Breast epithelium (tissue), 4 donors: Measurements from ENCODE around the gene RPL5. TPM values are rescaled to one million over a fixed set of nuclear protein-coding genes. Genes with fewer than 3 reads are reported as not detected.
"Not testable (repeated sequence)": the region's sequence is repeated elsewhere in the genome, so short reads cannot be mapped to it uniquely, and the experiment has no call there.

Experiments
- DNase-seq, 2 donors: peaks; one replicate each; pipeline ENCODE4 v3.0.0-alpha.2; 2019; ENCODE audit warnings: low spot score in 2 of 2
- H3K27ac ChIP-seq, 2 donors: fragments of 200-600 bp; sonication (generic) in 1 of 2; one replicate each; pipeline ENCODE4 v1.5.1; 2016 to 2019; ENCODE audit warnings: mild to moderate bottlenecking in 1 of 2
- H3K27me3 ChIP-seq, 2 donors: fragments of 200-600 bp; sonication (generic) in 1 of 2; one replicate each; pipeline versions ENCODE4 v1.5.1 to v1.6.0; 2017 to 2019; ENCODE audit warnings: control low read depth in 1 of 2, mild to moderate bottlenecking in 1 of 2
- H3K36me3 ChIP-seq: fragments of 200-600 bp; one replicate; pipeline ENCODE4 v1.5.1; 2019
- H3K4me1 ChIP-seq, 2 donors: fragments of 200-600 bp; sonication (generic); one replicate each; pipeline ENCODE4 v1.5.1; 2016 to 2019; ENCODE audit warnings: control low read depth in 1 of 2
- H3K4me3 ChIP-seq, 3 donors: fragments of 200-600 bp; sonication (generic); 1 replicate in 2 of 3; 2 replicates in 1 of 3; pipeline ENCODE4 v1.5.1; 2016 to 2019; ENCODE audit warnings: mild to moderate bottlenecking in 3 of 3, moderate library complexity in 2 of 3
- H3K9me3 ChIP-seq, 2 donors: fragments of 200-600 bp; sonication (generic) in 1 of 2; one replicate each; pipeline ENCODE4 v1.5.1; 2016 to 2019; ENCODE audit warnings: control low read depth in 1 of 2
- POLR2A ChIP-seq: fragments of 450-650 bp; IDR thresholded peaks from one replicate; pipeline ENCODE4 v1.6.1; 2016; ENCODE audit warnings: antibody characterized with exemption, mild to moderate bottlenecking, moderate library complexity
- POLR2AphosphoS5 ChIP-seq, 3 donors: sonication (generic); formaldehyde crosslinking; IDR thresholded peaks; one replicate each; pipeline ENCODE4 v1.6.1; 2017; ENCODE audit warnings: antibody characterized with exemption in 3 of 3
- intact Hi-C: fragments of 100-400 bp; cut with DNase I; formaldehyde crosslinking; loops from one replicate; pipeline ENCODE4 v1.15.1; 2023; ENCODE audit warnings: low total_unique reads
- total RNA-seq, 3 donors: library from RNA; depleted of rRNA; stranded (reverse); fragments of >200 nt; gene quantifications; one replicate each; pipeline ENCODE4 v1.1.0, GENCODE V29; 2016
- TF ChIP-seq, protein P1 (sequence below), 3 donors: fragments of 450-650 bp; IDR thresholded peaks; one replicate each; pipeline ENCODE4 v1.5.1; 2016 to 2017; ENCODE audit warnings: antibody characterized with exemption in 3 of 3, mild to moderate bottlenecking in 3 of 3, moderate library complexity in 3 of 3

RPL5 gene
- total RNA-seq = 1,000 to 10,000 TPM; 1,682 to 2,363 (median 2,105) TPM

DNA sequence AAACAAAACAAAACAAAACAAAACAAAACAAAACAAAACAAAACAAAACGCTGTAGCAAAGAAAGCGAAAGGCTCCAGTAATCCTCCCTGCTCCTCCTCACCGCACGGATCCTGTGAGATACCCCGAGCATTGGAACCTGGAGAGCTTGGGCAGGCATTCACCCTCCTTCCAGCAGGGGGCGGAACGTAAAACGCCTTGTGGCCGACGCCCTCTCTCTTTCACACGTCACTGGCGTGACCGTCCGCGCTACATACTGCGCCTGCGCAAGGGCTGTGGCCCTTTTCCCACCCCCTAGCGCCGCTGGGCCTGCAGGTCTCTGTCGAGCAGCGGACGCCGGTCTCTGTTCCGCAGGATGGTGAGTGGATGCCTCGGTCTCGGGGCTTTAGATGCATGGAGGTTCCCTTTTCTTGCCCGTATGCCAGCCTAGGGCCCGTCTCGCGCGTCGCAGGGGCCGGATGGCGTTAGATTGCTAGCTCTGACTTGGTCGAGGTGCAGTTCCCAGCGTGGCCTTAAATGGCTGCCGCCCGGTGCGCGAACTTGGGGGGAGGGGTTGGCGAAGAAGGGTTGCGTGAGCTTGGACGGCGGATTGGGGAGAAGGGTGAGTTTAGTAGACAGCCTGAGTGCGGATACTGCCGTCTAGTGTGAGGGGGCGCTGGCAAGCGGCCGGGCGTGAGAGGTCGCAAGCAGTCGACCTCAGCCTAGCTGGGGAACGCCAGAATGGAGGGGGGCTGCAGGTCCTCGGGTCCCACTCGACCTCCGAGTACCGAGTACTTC, at the start of gene RPL5:
Gene RPL5 (plus strand): TSS at position 279 of the 775 bp plus-strand sequence. CDS start 75 bp downstream, at position 354.
- Histone ChIP-seq H3K4me3 (peak within 1 kb of the TSS; percentile 82 to 90 (median 89)), H3K27me3 (no peaks in the 10 kb centered on the region), H3K9me3 (no peaks in the 10 kb centered on the region), H3K36me3 (no peaks in the 10 kb centered on the region), H3K27ac (peak within 1 kb of the TSS; percentile 91 to 97), H3K4me1 (peaks cover 0 to 20% of the 10 kb centered on the region in 2 donors)
- peak; percentile 95 to 96 for DNase-seq
- TF ChIP-seq, protein P1, sequence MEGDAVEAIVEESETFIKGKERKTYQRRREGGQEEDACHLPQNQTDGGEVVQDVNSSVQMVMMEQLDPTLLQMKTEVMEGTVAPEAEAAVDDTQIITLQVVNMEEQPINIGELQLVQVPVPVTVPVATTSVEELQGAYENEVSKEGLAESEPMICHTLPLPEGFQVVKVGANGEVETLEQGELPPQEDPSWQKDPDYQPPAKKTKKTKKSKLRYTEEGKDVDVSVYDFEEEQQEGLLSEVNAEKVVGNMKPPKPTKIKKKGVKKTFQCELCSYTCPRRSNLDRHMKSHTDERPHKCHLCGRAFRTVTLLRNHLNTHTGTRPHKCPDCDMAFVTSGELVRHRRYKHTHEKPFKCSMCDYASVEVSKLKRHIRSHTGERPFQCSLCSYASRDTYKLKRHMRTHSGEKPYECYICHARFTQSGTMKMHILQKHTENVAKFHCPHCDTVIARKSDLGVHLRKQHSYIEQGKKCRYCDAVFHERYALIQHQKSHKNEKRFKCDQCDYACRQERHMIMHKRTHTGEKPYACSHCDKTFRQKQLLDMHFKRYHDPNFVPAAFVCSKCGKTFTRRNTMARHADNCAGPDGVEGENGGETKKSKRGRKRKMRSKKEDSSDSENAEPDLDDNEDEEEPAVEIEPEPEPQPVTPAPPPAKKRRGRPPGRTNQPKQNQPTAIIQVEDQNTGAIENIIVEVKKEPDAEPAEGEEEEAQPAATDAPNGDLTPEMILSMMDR (IDR thresholded peaks at IDR 0.05) = peak; percentile 94 to 96 (median 96)
- TF ChIP-seq POLR2AphosphoS5 (IDR thresholded peaks at IDR 0.05) (peak; percentile 99 to 100 (median 99)), POLR2A (peak; percentile 96)
- intact Hi-C loops = no loop called here

DNA sequence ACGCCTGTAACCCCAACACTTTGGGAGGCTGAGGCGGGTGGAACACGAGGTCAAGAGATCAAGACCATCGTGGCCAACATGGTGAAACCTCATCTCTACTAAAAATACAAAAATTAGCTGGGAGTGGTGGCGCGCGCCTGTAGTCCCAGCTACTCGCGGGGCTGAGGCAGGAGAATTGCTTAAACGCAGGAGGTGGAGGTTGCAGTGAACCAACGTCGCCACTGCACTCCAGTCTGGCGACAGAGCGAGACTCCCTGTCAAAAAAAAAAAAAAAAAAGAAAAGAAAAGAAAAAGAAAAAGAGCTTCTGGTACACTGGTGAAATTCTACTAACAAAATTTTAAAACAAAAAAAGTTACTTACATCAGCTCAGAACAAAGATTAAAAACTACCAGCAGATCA, 48.3 kb upstream of the RPL5 start:
- Histone ChIP-seq H3K27ac (peak overlapping the region in 1 of 2 donors; percentile 99), H3K4me3 (peak overlapping the region; percentile 69 to 80 (median 74))
- H3K4me1 ChIP-seq, DNase-seq, H3K36me3 ChIP-seq, H3K9me3 ChIP-seq, intact Hi-C loops, H3K27me3 ChIP-seq: not testable (repeated sequence)

DNA sequence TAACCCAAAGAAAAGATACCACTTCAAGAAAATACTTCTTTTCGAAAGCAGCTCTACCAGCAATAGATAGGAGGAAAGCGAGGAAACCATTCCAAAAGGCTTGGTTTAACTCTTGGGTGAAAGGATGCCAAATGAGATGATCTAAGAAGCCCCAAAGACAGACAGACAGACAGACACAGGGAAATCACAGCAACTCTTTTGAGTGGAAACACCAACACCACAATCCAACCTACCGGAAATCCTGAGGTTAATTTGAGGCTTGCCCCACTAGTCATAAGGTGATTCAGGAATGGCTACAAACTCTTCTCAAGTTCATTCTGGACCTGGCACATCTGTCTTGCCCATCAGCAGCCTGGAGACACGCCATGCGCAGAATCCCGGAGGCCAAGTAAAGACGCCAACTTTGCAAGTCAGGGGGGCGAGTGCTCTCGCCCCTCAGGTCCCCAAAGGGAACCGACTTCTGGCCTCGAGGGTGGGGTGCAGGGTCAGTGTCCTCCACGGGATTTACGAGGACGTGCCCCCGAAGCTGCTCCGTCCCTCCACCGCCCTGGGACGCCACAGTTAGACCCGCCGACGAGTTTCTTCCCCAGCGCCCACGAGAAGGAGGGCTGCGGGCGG, 47.7 kb upstream of the RPL5 start:
- Histone ChIP-seq H3K9me3 (no peaks in the 10 kb centered on the region), H3K4me1 (no peaks in the 10 kb centered on the region), H3K27me3 (no peaks in the 10 kb centered on the region), H3K36me3 (no peaks in the 10 kb centered on the region), H3K27ac (peak overlapping the region; percentile 97 to 99), H3K4me3 (peak overlapping the region; percentile 69 to 80 (median 74))
- TF ChIP-seq, protein P1 (IDR thresholded peaks at IDR 0.05) = no peak
- TF ChIP-seq POLR2AphosphoS5 (IDR thresholded peaks at IDR 0.05) (no peak), POLR2A (no peak)
- no peak for DNase-seq
- intact Hi-C loops = no loop called here

DNA sequence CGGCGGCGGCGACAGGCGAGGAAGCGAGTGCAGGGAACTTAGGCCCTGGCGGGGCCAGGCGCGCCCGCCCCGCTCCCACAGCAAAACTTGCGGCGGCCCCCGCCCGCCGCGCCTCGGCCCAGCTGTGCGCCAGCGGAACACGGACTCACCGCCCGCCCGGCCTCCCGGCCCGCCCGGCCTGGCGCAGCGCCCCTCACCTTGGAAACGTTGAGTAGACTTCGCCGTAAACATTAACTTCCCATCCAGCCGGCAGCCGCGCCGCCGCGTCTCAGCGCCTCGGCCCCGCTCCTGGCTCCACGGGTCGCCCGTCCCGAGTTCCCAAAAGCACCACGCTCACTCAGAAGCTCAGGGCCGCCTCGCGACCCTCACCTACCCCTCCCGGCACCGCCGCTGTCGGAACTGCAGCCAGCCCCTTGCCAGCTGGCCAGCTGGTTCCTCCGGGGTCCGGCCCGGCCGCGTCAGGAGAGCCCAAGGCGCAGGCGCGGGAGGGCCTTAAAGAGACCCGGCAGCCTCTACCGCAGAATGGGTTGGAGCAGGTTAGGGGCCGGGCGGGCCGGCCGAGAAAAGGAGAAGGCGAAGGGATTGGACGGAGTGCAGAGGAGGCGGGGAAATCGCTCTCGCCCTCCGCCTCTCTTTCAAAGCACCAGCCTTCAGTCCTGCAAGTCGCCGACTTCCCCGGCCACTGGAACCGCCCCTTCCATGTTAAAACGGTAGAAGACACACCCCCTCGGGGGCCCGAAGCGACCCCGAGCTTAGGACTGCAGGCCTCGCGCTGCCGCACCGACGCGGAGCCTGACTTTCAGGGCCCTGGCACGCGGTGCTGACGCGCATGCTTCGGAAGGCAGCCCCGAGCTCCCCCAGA, 47.0 kb upstream of the RPL5 start, which contains the start of gene EVI5:
Gene EVI5 (minus strand): TSS at position 470 of the 862 bp plus-strand sequence. CDS start 48,562 bp downstream, outside the sequence.
- intact Hi-C loops = no loop called here
- H3K4me1 ChIP-seq = no peaks in the 10 kb centered on the region
- DNase-seq = peak; percentile 89 to 92
- TF ChIP-seq, protein P1 (IDR thresholded peaks at IDR 0.05) = no peak
- TF ChIP-seq POLR2A = peak; percentile 32
- peak; percentile 57 to 87 (median 79) for TF ChIP-seq POLR2AphosphoS5 (IDR thresholded peaks at IDR 0.05)
- H3K4me3 ChIP-seq = peak within 1 kb of the TSS; percentile 69 to 80 (median 74)
- no peaks in the 10 kb centered on the region for H3K36me3 ChIP-seq
- no peaks in the 10 kb centered on the region for H3K9me3 ChIP-seq
- no peaks in the 10 kb centered on the region for H3K27me3 ChIP-seq
- H3K27ac ChIP-seq = peak within 1 kb of the TSS; percentile 97 to 99

DNA sequence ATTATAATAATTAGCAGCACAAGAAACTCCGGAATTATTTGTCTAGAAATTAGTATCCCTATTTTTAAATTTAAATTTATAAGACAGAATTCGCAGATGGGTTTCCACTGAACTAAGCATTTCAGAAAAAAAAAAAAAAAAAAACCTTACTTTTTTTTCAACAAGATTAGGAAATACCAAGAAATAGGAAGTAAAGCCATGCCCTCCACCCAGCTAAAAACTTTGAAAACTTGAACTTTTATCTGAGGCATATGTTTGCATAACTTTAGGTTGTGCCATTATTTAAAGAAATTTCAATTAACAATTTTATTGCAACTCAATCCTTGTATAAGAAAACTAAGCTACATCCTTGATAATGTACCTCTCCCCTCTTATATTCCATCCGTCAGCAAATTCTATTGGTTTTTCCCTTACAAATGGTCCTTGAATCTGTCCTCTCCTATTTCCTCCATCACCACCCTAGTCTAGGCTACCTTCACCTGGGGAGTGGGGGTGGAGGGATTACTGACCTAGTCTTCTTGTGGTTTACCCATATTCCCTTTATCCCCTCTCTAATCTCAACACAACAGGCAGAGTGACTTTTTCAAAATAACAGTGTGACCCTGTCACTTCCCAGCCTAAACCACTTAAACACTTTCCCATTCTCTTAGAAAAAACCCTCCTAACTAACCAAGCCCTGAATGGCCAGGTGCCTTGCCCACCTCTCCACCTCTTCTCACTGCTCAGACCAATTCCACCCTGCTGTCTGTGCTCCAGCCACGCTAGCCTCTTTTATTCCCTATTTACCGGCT, 45.5 kb upstream of the RPL5 start:
- intact Hi-C loops = no loop called here
- H3K27me3 ChIP-seq = no peaks in the 10 kb centered on the region
- no peak overlapping the region for H3K27ac ChIP-seq
- H3K4me3 ChIP-seq = peak overlapping the region; percentile 69 to 80 (median 74)
- H3K4me1 ChIP-seq = no peaks in the 10 kb centered on the region
- DNase-seq = no peak
- H3K9me3 ChIP-seq = no peaks in the 10 kb centered on the region
- H3K36me3 ChIP-seq = no peaks in the 10 kb centered on the region
- TF ChIP-seq POLR2A (no peak), POLR2AphosphoS5 (IDR thresholded peaks at IDR 0.05) (no peak)
- TF ChIP-seq, protein P1 (IDR thresholded peaks at IDR 0.05) = no peak
